HS-27A (cell line): Measurements from ENCODE around the gene CEMIP.

Experiments
- DNase-seq: peaks from one replicate; pipeline ENCODE4 v3.0.0-alpha.2; 2012; ENCODE audit warnings: low read depth, missing footprints

The CEMIP gene

GRCh38 chr15:80854104-80854503 lies 74.9 kb downstream of the CEMIP start:
- DNase-seq: no peak

- DNase-seq: no peak
Measured at GRCh38 chr15:80855206-80855605, 76.0 kb downstream of the CEMIP start.

GRCh38 chr15:80856400-80856799 lies 77.2 kb downstream of the CEMIP start:
- no peak for DNase-seq

- DNase-seq: no peak
Measured at GRCh38 chr15:80856809-80857377, 77.7 kb downstream of the CEMIP start.

- no peak for DNase-seq
Measured at GRCh38 chr15:80861731-80862170, 82.6 kb downstream of the CEMIP start.

GRCh38 chr15:80864666-80865065 lies 85.5 kb downstream of the CEMIP start:
- no peak for DNase-seq

GRCh38 chr15:80866936-80867335 lies 87.8 kb downstream of the CEMIP start:
- no peak for DNase-seq

GRCh38 chr15:80870366-80870765 lies 91.2 kb downstream of the CEMIP start:
- no peak for DNase-seq

- DNase-seq: no peak
Measured at GRCh38 chr15:80870893-80871292, 91.7 kb downstream of the CEMIP start.

GRCh38 chr15:80871858-80872257 lies 92.7 kb downstream of the CEMIP start:
- no peak for DNase-seq

GRCh38 chr15:80873366-80873952 lies 94.3 kb downstream of the CEMIP start:
- no peak for DNase-seq

- DNase-seq: no peak
Measured at GRCh38 chr15:80875568-80876347, 96.6 kb downstream of the CEMIP start.

- DNase-seq: no peak
Measured at GRCh38 chr15:80876348-80876674, 97.1 kb downstream of the CEMIP start.

GRCh38 chr15:80878242-80878866 lies 99.2 kb downstream of the CEMIP start:
- no peak for DNase-seq

- no peak for DNase-seq
Measured at GRCh38 chr15:80878867-80879250, 99.7 kb downstream of the CEMIP start.

GRCh38 chr15:80880086-80880485 lies 100.9 kb downstream of the CEMIP start:
- no peak for DNase-seq

GRCh38 chr15:80883641-80884040 lies 104.5 kb downstream of the CEMIP start:
- no peak for DNase-seq

GRCh38 chr15:80885016-80885579 lies 105.9 kb downstream of the CEMIP start:
- no peak for DNase-seq

- no peak for DNase-seq
Measured at GRCh38 chr15:80887148-80887547, 108.0 kb downstream of the CEMIP start.

GRCh38 chr15:80888846-80889245 lies 109.7 kb downstream of the CEMIP start:
- DNase-seq: no peak

GRCh38 chr15:80890341-80891005 lies 111.3 kb downstream of the CEMIP start:
- DNase-seq: no peak

GRCh38 chr15:80891006-80891405 lies 111.8 kb downstream of the CEMIP start:
- no peak for DNase-seq
